ENCODE results near the gene DENND4A. TPM values are rescaled to one million over a fixed set of nuclear protein-coding genes. Genes with fewer than 3 reads are reported as not detected.

Gene DENND4A
- total and polyA plus RNA-seq, 9 of the 15 experiments (the other 6 are each of a cell fraction or from before 2014, with no cell fraction given), result 6.8 to 32.3 (median 19.9) TPM

DNA sequence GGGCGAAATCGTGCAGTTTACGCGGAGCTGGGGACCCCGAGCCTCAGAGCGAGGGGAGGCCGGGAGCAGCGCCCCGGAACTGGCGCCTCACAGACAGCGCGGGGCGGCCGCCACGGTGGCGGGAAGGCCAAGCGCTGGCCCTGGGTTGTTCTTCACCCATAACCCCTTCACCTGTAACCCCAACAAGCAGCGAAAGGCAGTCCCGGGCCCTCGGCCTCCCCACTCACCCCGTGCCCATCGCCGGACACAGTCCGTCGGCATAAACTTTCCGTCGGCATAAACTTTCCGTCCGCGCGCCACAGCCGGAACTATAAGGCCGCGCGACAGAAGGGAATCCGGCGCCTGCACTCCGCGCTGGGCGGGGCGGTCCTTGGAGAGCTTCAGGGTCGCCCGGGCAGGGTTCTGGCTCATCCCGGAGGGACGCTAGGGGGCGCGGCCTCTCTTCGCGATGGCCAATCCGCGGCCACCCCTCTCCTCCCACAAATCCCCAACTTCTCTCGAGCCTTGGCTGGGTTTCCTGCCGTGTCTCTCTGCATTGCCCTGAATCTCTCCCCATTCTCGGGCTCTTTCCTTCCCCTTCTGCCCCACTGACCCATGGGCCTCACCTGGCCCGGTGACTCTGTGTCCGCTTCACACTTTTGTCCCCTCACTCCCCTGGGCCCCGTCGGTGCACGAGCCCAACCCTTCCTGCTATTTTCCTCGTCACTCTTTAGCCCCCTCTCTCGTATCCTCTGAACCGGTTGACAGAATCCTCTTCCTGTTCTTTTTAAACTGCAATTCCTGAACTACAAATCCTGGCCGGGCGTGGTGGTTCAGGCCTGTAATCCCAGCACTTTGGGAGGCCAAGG is 181.0 kb downstream of the DENND4A start, which contains the start of gene INTS14 (continued):
- TF ChIP-seq FOXJ3 (CRISPR knock-in tag; IDR thresholded peaks at IDR 0.05), result no peak
- peak; percentile 86 for TF ChIP-seq SOX6 (IDR thresholded peaks at IDR 0.05)
- peak; percentile 25; the same call in 1 of the 2 replicates for TF ChIP-seq LEF1 (IDR thresholded peaks at IDR 0.05)
- no peak for TF ChIP-seq ZNF133 (CRISPR knock-in tag; IDR thresholded peaks at IDR 0.05)
- TF ChIP-seq ZNF639 (CRISPR knock-in tag; conservative IDR thresholded peaks at IDR 0.05 in 1 of 2, IDR thresholded peaks at IDR 0.05 in 1 of 2), result peak in 1 of 2 experiments; percentile 96; a peak in 2 of 4 replicates
- TF ChIP-seq CBX3 (IDR thresholded peaks at IDR 0.05; ENCODE audit: borderline replicate concordance in 1 of 2, low read length in 2 of 2), result peak in 1 of 2 experiments; percentile 92; a peak in 2 of 3 replicates
- TF ChIP-seq REST (IDR thresholded peaks at IDR 0.05; ENCODE audit: borderline replicate concordance), result peak; percentile 65; the same call in 1 of the 2 replicates
- TF ChIP-seq REST (CRISPR knock-in tag; IDR thresholded peaks at IDR 0.05; ENCODE audit: low read depth), result no peak; the same call in none of the 2 replicates
- TF ChIP-seq EGR1 (conservative IDR thresholded peaks at IDR 0.05), result peak; percentile 31; the same call in 1 of the 2 replicates
- TF ChIP-seq DPF2 (IDR thresholded peaks at IDR 0.05), result peak; percentile 61; the same call in 1 of the 2 replicates
- TF ChIP-seq ZNF143 (CRISPR knock-in tag; IDR thresholded peaks at IDR 0.05), result peak; percentile 49; the same call in 1 of the 2 replicates
- peak; percentile 88; the same call in 1 of the 2 replicates for TF ChIP-seq KLF13 (tag; IDR thresholded peaks at IDR 0.05; ENCODE audit: borderline replicate concordance, low read depth)
- no peak for TF ChIP-seq SMARCB1 (IDR thresholded peaks at IDR 0.05; ENCODE audit: insufficient read length, low read depth)
- no peak for TF ChIP-seq ADNP (tag; IDR thresholded peaks at IDR 0.05)
- TF ChIP-seq SIX5 (IDR thresholded peaks at IDR 0.05; ENCODE audit: borderline replicate concordance in 1 of 2, insufficient read depth in 1 of 2, low read depth in 1 of 2, low read length in 2 of 2), result peak; percentile 51 to 53; a peak in 3 of 4 replicates
- TF ChIP-seq NFYB (IDR thresholded peaks at IDR 0.05; ENCODE audit: extremely low read depth, insufficient read length), result peak; percentile 46
- peak in 1 of 2 experiments; percentile 62; a peak in 2 of 4 replicates for TF ChIP-seq KDM1A (IDR thresholded peaks at IDR 0.05)
- peak; percentile 50 for TF ChIP-seq U2AF1 (optimal IDR thresholded peaks at IDR 0.05; ENCODE audit: low read depth, low read length)
- peak; percentile 60 for TF ChIP-seq SMARCA5 (IDR thresholded peaks at IDR 0.05)
